ENCODE measurements around the gene PDZD4.
A peak's percentile ranks its signal among the peaks of the same experiment; 100 is the strongest.

The PDZD4 gene

GRCh38 chrX:153769865-153770600 lies 60.3 kb downstream of the PDZD4 start:
- DNase-seq: no peak

GRCh38 chrX:153769158-153769864 lies 61.0 kb downstream of the PDZD4 start:
- no peak for DNase-seq

DNA sequence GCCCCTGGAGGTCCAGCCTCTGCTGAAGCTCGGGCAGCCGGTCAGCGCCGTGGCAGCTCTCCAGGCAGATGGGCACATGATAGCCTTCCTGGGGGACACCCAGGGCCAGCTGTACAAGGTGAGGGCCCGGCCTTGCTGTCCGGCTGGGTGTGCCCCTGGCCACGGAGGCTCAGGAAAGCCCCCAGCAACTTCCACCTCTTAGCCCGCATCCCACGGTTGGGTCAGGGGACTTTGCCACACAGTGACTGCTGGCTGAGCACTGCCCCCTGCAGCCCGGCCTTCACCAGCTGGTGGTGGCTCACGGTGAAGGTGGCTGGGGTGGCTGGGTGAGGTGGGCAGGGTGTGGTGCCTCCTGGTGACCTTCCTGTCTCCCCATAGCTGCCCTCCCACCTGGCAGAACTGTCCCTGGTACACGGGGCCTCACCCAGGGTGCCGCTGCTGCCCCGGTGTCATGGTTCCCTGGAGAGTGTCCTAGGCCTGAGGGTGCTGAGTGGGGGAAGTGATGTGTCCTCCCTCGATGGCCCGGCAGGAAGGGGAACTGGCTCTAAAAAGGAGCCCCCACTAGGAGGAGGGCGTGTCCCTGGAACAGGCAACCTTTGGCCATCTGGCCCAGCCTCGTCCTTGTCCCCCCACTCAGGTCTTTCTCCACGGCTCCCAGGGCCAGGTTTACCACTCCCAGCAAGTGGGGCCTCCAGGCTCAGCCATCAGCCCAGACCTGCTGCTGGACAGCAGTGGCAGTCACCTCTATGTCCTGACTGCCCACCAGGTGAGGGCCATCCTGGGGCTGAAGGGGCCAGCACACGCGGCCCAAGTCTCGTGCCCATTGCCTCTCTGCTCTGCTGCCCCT lies 61.8 kb downstream of the PDZD4 start:
- DNase-seq: no peak

DNA sequence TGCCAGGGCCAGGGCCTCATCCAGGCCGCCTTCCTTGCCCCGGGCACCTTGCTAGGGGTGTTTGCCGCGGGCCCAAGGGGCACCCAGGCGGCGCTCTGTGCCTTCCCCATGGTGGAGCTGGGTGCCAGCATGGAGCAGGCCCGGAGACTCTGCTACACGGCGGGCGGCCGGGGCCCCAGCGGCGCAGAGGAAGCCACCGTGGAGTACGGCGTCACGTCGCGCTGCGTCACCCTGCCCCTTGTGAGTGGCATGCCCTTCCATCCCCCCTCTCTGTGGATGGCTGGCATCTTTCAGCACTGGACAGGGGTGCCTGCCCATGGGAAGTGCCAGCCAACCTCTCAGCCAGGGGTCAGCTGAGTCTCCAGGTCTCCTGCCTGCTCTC lies 62.7 kb downstream of the PDZD4 start:
- no peak for DNase-seq

- DNase-seq: no peak
These were observed 63.3 kb downstream of the PDZD4 start for GRCh38 chrX:153766871-153767673.

GRCh38 chrX:153766098-153766817 lies 64.1 kb downstream of the PDZD4 start:
- DNase-seq: no peak

DNA sequence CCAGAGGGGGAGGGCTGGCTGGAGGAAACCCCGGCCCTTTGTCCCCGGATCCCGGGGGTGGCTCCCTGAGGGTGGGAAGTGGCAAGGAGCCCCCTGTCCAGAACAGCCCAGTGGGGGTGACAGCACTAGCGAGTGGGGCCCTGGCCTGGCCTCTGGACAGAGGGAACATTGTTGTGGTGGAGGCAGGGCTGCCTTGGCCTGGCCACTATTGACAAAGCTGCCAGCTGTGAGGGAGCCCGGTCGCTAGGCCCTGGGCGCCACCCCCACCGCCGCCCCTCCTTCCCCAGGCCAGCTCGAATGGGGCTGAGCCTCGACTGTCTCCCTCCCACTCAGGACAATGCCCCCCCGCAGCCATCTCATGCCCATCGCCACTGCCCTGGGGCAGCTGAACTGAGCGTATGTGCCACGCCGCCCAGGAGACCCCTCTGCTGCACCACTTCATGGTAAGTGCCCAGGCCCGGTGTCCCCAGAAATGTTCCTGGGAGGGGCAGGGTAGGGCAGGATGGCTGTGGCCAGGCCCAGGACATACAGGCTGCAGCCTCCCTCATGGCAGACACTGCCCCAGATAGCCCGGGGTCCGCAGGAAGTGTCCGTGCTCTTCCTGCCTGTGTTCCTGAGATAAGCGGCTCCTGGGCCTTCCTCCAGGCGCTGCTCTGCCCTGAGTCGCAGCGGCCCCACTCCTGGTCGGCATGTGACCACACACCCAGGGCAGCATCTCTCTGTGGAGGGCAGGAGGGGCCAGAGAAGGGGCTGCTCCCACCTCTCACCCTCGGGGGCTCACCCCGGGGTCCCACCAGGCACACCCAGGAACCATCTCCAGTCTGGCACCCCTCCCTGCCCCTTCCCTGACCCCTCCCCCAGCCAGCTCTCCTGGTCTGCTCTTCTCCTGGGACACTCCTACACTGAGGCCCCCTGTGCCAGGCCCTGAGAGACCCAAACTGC lies 64.9 kb downstream of the PDZD4 start:
- DNase-seq: no peak

- DNase-seq: no peak
These were observed 65.6 kb downstream of the PDZD4 start for GRCh38 chrX:153764786-153765137.

GRCh38 chrX:153763989-153764755 lies 66.2 kb downstream of the PDZD4 start, which contains the start of gene PLXNB3:
Gene PLXNB3, plus strand, starts transcription at chrX:153764249. Its CDS starts 1,287 bp downstream, at chrX:153765536.
- peak; percentile 83 for DNase-seq

DNA sequence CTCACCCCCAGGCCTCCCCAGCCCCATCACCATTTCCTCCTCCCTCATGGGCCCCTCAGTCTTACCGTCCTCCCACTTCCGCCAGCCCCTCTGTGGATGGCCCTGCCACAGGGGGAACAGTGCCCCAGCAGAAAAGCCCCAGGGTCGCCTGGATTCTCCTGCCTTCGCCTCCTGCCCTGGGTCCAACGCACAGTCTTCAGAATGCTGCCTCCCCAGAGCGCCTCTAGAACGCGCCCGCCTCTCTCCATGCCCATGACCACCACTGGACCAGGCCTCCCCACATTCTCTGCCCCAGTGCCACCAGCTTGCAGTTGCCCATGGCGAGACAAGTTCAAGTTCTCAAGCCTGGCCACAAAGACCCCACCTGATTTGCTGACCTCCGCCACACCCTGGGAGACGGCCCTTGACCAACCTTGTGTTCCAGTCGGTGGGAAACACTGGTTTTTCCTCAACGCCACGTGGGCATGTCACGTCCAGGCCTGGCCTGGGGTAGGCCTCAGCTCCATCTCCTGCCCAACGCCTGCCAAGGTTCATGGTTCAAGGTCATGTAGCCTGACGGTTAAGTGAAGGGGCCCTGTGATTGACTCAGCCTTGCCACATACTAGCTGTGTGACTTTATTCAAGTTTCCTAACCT lies 66.9 kb downstream of the PDZD4 start:
- no peak for DNase-seq

DNA sequence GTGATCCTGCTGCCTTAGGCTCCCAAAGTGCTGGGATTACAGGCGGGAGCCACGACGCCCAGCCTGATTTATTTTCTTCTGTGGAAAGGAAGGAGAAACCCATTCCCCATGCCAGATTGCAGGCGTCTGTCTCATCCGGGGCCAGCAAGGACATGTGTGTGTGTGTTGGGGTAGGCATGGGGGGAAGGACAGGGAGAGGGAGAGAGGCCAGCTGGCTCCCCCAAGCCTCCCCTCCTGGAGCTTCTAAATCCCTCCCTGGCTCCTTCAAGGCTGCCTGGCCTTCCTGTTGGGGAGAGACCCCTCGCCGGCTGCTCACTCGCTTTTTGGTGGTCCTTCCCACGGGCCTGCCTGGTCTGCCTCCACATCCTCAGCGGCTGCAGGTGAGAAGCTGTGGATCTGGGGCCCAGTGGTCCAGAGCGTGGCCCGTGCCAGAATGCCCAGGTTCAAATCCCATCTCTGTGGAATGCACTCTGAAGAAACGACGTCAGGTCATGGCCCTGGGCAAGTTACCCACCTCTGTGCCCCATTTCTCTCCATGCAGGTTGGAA lies 67.6 kb downstream of the PDZD4 start:
- DNase-seq: no peak

DNA sequence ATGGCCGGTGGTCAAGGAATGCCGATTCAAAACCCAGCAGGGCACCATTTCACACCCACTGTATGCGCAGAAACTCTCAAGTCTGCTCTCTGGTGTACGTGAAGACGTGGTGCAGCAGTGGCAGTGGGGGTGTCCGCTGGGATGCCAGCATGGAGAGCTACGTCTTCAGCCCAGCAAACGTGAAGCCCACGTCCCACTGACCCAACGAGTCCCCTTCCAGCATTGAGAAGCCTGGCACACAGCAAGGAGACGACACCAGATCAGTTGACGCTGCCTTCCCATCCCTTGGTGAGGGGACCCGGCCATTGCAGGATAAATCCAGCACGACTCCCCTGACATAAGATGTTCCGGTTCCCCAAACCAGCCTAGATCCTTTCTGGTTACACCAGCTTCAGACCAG lies 68.5 kb downstream of the PDZD4 start:
- no peak for DNase-seq

DNA sequence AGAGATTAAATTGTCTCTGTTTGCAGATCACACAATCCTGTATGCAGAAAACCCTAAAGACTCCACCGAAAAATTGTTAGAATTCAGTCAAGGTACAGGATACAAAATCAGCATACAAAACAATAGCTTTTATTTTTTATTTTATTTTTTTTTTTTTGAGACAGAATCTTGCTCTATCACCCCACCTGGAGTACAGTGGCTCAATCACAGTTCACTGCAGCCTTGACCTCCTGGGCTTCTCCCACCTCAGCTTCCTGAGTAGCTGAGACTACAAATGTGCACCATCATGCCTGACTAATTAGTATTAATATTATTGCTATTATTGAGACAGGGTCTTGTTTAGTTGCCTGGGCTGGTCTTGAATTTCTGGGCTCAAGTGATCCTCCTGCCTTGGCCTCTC lies 75.2 kb downstream of the PDZD4 start:
- no peak for DNase-seq
